Neural cell (in vitro differentiated cells): ENCODE data around the gene PCDH9.

Experiments
- RAD21 ChIP-seq: fragments of 450-650 bp; conservative IDR thresholded peaks from 2 replicates; pipeline ENCODE4 v1.6.1; 2014; ENCODE audit warnings: antibody characterized with exemption, mild to moderate bottlenecking, moderate library complexity
- TF ChIP-seq, protein P1 (sequence below): fragments of 450-650 bp; IDR thresholded peaks from 2 replicates; pipeline ENCODE4 v1.5.1; 2014; ENCODE audit warnings: antibody characterized with exemption, mild to moderate bottlenecking, moderate library complexity; ENCODE audit not compliant: poor library complexity, severe bottlenecking

DNA sequence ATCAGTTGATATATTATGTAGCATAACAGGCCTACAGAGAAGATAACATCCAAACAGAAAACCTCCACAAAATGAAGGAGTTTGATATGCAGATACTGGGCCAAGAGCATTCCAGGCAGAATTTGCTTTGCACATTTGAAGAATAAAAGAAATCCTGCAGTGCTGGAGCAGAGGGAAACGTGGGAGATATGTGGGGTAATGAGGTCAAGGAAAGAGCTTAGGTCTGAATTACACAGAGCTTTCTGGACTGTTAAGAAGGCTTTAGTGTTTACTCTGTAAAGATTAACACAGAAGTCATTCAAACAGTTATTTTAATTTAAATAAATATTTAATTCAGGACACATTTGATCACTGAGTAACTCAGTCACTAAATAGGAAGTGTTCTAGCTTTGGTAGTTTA lies 692.7 kb downstream of the PCDH9 start:
- TF ChIP-seq, protein P1, sequence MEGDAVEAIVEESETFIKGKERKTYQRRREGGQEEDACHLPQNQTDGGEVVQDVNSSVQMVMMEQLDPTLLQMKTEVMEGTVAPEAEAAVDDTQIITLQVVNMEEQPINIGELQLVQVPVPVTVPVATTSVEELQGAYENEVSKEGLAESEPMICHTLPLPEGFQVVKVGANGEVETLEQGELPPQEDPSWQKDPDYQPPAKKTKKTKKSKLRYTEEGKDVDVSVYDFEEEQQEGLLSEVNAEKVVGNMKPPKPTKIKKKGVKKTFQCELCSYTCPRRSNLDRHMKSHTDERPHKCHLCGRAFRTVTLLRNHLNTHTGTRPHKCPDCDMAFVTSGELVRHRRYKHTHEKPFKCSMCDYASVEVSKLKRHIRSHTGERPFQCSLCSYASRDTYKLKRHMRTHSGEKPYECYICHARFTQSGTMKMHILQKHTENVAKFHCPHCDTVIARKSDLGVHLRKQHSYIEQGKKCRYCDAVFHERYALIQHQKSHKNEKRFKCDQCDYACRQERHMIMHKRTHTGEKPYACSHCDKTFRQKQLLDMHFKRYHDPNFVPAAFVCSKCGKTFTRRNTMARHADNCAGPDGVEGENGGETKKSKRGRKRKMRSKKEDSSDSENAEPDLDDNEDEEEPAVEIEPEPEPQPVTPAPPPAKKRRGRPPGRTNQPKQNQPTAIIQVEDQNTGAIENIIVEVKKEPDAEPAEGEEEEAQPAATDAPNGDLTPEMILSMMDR, result no peak
- TF ChIP-seq RAD21, result no peak
